T-helper 9 cell (primary cell): ENCODE data around the gene ATRX.
"Not testable (repeated sequence)": the region's sequence is repeated elsewhere in the genome, so short reads cannot be mapped to it uniquely, and the experiment has no call there.

Source experiments
- DNase-seq: peaks from one replicate; pipeline ENCODE4 v3.0.0-alpha.2; 2020

ATRX gene

GRCh38 chrX:77621453-77621852 lies 164.6 kb downstream of the ATRX start:
- not testable (repeated sequence) for DNase-seq

DNA sequence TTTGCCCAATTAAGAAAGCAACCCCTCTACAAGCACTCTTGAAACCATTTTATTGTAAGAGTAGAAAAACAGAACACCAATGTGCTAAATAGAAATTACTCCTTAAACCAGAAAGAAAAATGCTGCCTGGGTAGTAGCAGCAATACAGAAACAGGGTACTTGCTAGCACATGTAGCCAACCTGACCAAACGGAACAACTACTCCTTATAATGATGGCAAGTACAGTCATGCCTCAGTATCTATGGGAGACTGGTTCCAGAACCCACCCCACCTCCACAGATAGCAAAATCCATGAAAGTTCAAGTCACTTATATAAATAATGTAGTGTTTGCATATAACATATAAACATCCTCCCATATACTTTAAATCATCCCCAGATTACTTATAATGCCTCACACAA lies 168.8 kb downstream of the ATRX start:
- no peak for DNase-seq

DNA sequence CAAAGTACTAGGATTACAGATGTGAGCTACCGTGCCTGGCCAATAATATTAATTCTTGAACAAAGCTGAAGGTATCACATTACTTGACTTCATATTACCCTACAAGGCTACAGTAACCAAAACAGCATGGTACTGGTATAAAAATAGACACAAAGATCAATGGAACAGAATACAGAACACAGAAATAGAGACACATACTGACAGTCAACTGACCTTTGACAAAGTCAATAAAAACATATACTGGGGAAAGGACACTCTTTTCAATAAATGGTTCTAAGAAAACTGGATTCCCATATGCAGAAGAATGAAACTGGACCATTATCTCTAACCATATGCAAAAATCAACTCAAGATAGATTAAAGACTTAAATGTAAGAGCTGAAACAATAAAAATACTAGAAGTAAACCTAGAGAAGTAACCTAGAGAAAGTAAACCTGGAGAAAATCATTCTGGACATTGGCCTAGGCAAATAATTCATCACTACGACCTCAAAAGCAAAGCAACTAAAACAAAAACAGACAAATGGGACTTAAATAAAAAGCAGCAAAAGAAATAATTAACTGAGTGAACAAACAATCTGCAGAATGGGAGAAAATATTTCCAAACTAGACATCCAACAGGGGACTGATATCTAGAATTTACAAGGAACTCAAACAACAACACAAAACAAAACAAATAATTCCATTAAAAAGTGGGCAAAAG lies 182.2 kb downstream of the ATRX start:
- no peak for DNase-seq

- no peak for DNase-seq
Measured at GRCh38 chrX:77597511-77597910, 188.5 kb downstream of the ATRX start.

- no peak for DNase-seq
Measured at GRCh38 chrX:77597090-77597489, 188.9 kb downstream of the ATRX start.

- no peak for DNase-seq
Measured at GRCh38 chrX:77595848-77596247, 190.2 kb downstream of the ATRX start.

DNA sequence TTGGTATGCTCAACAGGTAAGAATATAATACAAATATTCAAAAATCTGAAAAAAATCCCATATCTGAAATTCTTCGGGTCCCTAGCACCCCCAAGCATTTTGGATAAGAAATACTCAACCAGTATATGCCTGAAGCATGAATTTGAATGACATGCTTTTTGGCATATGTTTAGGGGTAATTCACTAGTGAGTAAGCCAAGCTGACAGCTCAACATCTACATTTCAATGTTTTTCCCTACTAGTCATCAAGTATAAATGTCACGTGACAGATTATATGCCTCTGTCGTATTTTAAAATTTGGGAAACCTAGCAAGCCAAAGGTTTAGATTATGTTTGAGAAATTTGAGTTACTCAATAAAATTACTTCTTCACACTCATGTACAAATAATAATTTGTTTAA lies 213.7 kb downstream of the ATRX start:
- DNase-seq, result no peak

DNA sequence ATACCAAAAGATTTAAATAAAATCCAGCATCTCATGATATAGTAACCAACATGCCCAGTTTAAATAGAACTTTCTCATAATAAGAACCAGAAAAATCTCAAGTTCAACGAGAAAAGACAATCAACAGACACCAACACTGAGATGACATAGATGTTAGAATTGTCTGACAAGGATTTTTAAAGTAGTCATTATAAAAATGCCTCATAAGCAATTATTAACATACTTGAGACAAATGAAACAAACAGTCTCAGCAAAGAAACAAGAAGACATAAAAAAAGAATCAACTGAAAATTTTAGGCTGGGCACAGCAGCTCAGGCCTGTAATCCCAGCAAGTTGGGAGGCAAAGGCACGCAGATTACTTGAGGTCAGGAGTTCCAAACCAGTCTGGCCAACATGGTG lies 220.7 kb downstream of the ATRX start:
- no peak for DNase-seq

DNA sequence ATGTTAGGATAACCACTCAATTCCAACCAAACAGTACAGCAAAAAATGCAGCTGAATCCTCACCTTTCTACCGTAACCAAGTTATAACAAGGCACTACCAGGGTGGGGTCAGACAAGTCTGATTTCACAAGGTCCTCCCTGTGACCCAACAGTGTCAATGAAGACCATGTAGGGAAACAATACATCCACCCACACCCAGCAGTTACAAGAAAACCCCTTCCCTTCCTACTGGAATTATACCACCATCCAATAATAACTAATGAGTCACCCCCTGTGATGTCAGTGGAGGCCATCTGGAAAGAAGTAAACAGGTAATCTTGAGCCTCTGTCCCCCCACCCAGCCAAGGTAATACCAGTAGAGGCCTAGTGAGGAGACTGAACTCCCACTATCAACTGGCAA lies 221.2 kb downstream of the ATRX start:
- DNase-seq, result no peak

DNA sequence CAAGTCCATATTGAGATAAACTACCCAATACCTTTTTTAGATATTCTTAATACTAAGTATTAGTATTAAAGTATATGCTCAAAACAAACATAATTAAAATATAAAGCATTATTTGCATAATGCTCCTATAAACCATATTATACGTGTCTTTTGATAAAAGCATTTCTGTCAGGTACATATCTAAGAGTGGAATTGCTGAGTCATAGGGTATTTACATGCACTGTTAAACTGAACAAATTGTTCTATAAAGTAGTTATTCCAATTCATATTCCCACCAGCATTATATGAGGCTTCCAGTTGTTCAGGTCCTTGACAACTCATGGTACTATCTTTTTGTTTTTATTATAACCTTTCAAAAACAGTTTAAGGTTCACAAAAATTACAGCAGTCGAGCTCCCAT lies 224.6 kb downstream of the ATRX start:
- no peak for DNase-seq

DNA sequence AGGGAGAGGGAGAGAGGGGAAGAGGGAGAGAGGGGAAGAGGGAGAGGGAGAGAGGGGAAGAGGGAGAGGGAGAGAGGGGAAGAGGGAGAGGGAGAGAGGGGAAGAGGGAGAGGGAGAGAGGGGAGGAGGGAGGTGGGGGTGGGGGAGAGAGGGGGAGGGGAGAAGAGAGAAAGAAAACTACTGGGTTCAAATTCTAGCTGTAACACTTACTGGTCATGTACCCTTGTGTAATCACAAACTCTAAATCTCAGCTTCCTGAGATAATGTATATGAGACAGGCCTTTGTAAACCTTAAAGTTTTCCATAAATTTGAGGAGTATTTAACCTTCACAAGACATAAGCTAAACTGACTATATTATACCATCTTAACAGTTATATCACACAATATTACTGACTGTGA lies 229.7 kb downstream of the ATRX start:
- DNase-seq, result no peak

DNA sequence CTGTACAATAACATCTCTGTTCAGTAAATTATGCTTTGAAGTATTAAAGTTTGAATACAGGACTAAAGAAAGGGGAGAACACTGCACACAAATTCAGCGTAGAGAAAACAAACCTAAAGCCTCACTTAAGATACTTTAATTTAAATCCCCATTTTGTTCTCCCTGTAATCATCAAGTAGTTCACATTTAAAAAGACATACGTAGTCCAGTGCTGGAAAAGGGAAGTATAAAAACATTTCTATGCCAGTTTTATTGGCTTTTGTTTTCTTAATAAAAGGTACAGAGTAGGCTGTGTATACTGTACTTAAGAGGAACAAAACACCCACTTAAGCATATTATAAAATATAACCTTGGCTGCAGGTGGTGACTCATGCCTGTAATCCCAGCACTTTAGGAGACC lies 237.3 kb downstream of the ATRX start:
- no peak for DNase-seq

DNA sequence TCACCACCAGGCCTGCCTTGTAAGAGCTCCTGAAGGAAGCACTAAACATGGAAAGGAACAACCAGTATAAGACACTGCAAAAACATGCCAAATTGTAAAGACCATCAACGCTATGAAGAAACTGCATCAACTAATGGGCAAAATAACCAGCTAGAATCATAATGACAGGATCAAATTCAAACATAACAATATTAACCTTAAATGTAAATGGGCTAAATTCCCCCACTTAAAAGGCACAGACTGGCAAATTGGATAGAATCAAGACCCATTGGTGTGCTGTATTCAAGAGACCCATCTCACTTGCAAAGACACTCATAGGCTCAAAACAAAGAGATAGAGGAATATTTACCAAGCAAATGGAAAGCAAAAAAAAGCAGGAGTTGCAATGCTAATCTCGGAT lies 246.2 kb downstream of the ATRX start:
- not testable (repeated sequence) for DNase-seq

- DNase-seq, result not testable (repeated sequence)
Measured at GRCh38 chrX:77531261-77531660, 254.8 kb downstream of the ATRX start.

DNA sequence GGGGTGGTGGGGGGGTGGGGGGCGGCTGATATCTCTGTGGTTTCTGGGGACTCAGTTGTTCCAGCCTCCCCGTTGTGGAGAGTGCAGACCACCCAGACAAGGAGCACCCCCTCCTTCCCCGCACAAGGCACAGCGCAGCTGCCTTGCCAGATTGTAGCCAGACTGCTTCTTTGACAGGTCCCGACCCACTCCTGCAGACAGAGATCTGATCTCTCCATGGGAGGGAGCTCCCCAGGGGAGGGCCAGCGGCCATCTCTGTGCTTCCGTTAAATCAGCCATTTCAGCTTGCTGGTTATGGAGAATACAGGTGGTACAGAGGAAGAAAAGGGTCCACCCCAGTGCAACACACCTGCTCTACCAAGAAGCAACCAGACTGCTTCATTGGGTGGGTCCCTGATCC lies 258.0 kb downstream of the ATRX start:
- DNase-seq, result no peak

- DNase-seq, result no peak
Measured at GRCh38 chrX:77527233-77528001, 258.6 kb downstream of the ATRX start.

DNA sequence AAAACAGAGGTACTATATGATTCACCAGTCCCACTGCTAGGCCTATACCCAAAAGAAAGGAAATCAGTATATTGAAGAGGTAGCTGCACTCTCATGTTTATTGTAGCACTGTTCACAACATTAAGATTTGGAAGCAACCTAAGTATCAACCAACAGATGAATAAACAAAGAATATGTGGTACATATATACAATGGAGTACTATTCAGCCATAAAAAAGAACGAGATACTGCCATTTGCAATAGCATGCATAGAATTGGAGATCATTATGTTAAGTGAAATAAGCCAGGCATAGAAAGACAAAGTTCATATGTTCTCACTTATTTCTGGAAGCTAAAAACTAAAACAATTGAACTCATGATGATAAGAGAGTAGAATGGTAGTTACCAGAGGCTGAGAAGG lies 266.3 kb downstream of the ATRX start:
- no peak for DNase-seq

- no peak for DNase-seq
Measured at GRCh38 chrX:77514177-77514576, 271.8 kb downstream of the ATRX start.

DNA sequence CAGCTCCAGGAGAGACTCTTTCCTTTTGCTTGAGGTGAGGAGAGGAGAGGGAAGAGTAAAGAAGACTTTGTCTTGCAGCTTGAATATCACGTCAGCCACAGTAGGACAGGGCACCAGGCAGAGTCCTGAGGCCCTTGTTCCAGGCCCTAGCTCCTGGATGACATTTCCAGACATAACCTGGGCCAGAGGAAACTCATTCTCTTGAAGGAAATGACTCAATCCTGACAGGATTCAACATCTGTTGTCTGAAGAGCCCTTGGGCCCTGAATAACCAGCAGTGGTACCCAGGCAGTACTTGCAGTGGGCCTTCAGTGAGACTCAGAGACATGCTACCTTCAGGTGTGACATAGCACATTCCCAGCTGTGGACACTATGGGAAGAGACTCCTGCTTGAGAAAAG lies 276.0 kb downstream of the ATRX start:
- DNase-seq, result no peak

- DNase-seq, result no peak
Measured at GRCh38 chrX:77505227-77505626, 280.8 kb downstream of the ATRX start.

DNA sequence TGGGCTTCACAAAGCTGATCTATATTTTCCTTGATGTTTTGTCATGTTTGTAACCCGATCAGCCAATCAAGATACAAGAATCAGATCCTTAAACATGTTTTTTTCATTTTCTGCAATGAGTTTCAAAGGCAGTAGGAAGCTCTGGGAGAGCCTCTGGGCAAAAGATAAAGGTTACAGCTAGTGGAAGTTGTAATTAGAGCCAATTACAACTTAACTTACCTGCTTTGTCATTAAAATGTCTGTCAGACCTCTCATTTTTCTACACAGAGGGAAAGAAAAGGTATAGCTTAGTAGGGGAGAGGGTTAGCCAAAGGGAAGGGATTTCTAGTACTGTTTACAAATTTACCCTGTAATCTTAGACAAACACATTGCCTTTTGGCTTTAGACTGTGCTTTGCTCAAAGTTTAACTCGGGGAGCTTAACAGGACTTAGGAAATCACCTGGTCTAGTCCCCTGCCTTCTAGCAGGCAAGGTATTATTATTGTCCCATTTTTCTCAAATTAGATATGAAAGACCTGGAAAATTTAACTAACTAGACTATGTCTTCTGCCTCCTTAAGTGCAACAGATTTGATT lies 283.0 kb downstream of the ATRX start:
- DNase-seq, result no peak

- DNase-seq, result not testable (repeated sequence)
Measured at GRCh38 chrX:77500164-77500563, 285.9 kb downstream of the ATRX start.

GRCh38 chrX:77493677-77494553 lies 292.1 kb downstream of the ATRX start:
- no peak for DNase-seq
